HG03469 (cell line): ENCODE results near the gene PARVG.

Source experiments
- ATAC-seq: cut with Tn5 transposase; IDR thresholded peaks from one replicate; pipeline ENCODE4 v1.9.1; 2021; ENCODE audit warnings: mild to moderate bottlenecking, moderate library complexity, moderate number of reproducible peaks; ENCODE audit not compliant: unreplicated experiment

PARVG gene

GRCh38 chr22:44180706-44181032 is at the start of gene PARVG:
Gene PARVG (plus strand): TSS chr22:44180925. CDS start chr22:44183330, 2,405 bp downstream.
- ATAC-seq: peak; percentile 54

GRCh38 chr22:44131412-44131811 is 49.3 kb upstream of the PARVG start:
- no peak for ATAC-seq

GRCh38 chr22:44131989-44132685 is 48.6 kb upstream of the PARVG start:
- no peak for ATAC-seq

- no peak for ATAC-seq
Observed at GRCh38 chr22:44132724-44133123, 48.0 kb upstream of the PARVG start.

GRCh38 chr22:44133161-44133560 is 47.6 kb upstream of the PARVG start:
- ATAC-seq: no peak

GRCh38 chr22:44133901-44134571 is 46.7 kb upstream of the PARVG start:
- no peak for ATAC-seq

GRCh38 chr22:44136112-44136511 is 44.6 kb upstream of the PARVG start:
- ATAC-seq: no peak

GRCh38 chr22:44136786-44137185 is 43.9 kb upstream of the PARVG start:
- ATAC-seq: no peak

- no peak for ATAC-seq
Observed at GRCh38 chr22:44137415-44137814, 43.3 kb upstream of the PARVG start.

GRCh38 chr22:44139773-44140172 is 41.0 kb upstream of the PARVG start:
- no peak for ATAC-seq

GRCh38 chr22:44142421-44143104 is 38.2 kb upstream of the PARVG start:
- no peak for ATAC-seq

GRCh38 chr22:44143105-44143474 is 37.6 kb upstream of the PARVG start:
- no peak for ATAC-seq

- no peak for ATAC-seq
Observed at GRCh38 chr22:44143579-44143978, 37.1 kb upstream of the PARVG start.

GRCh38 chr22:44144046-44144569 is 36.6 kb upstream of the PARVG start:
- ATAC-seq: no peak

GRCh38 chr22:44145544-44145943 is 35.2 kb upstream of the PARVG start:
- ATAC-seq: no peak

- ATAC-seq: no peak
Observed at GRCh38 chr22:44146088-44146861, 34.5 kb upstream of the PARVG start.

GRCh38 chr22:44147008-44147645 is 33.6 kb upstream of the PARVG start:
- ATAC-seq: no peak

GRCh38 chr22:44147821-44148574 is 32.7 kb upstream of the PARVG start:
- ATAC-seq: no peak

- no peak for ATAC-seq
Observed at GRCh38 chr22:44151676-44152075, 29.0 kb upstream of the PARVG start.

- ATAC-seq: no peak
Observed at GRCh38 chr22:44153710-44154109, 27.0 kb upstream of the PARVG start.
